GM10248 (cell line): Measurements from ENCODE around the gene HSCB.
"Not testable (repeated sequence)": the region's sequence is repeated elsewhere in the genome, so short reads cannot be mapped to it uniquely, and the experiment has no call there.

Experiments
- CTCF ChIA-PET: fragments of 300-600 bp; sonication (Branson Sonifier 250); formaldehyde crosslinking; extraction: SDS; loops from one replicate; lab custom pipeline; 2021; ENCODE audit warnings: antibody characterized with exemption; lab: Yijun Ruan, JAX
- POLR2A ChIA-PET: fragments of 350-650 bp; sonication (Branson Sonifier 250); formaldehyde crosslinking; extraction: SDS; loops from one replicate; lab custom pipeline; 2020; ENCODE audit warnings: antibody characterized with exemption; lab: Yijun Ruan, JAX
- DNase-seq: peaks from one replicate; pipeline ENCODE4 v3.0.0; 2012; ENCODE audit errors: extremely low spot score
- TF ChIP-seq, protein P1 (sequence below): IDR thresholded peaks from 2 replicates; pipeline ENCODE4 v1.5.1; 2012; ENCODE audit warnings: mild to moderate bottlenecking, low read depth; ENCODE audit errors: extremely low read depth, missing control alignments, control extremely low read depth

The HSCB gene

GRCh38 chr22:28737701-28738100 lies 4.1 kb upstream of the HSCB start:
- TF ChIP-seq, protein P1, sequence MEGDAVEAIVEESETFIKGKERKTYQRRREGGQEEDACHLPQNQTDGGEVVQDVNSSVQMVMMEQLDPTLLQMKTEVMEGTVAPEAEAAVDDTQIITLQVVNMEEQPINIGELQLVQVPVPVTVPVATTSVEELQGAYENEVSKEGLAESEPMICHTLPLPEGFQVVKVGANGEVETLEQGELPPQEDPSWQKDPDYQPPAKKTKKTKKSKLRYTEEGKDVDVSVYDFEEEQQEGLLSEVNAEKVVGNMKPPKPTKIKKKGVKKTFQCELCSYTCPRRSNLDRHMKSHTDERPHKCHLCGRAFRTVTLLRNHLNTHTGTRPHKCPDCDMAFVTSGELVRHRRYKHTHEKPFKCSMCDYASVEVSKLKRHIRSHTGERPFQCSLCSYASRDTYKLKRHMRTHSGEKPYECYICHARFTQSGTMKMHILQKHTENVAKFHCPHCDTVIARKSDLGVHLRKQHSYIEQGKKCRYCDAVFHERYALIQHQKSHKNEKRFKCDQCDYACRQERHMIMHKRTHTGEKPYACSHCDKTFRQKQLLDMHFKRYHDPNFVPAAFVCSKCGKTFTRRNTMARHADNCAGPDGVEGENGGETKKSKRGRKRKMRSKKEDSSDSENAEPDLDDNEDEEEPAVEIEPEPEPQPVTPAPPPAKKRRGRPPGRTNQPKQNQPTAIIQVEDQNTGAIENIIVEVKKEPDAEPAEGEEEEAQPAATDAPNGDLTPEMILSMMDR: no peak
- CTCF ChIA-PET: no interaction called here
- DNase-seq: no peak
- POLR2A ChIA-PET: no interaction called here

GRCh38 chr22:28738876-28739275 lies 3.0 kb upstream of the HSCB start:
- DNase-seq, POLR2A ChIA-PET, CTCF ChIA-PET: not testable (repeated sequence)

- CTCF ChIA-PET: interaction anchor here (0.7 to 1.3 kb wide), 4 partner anchors 9 to 66 kb away, joined by 3 to 4 read pairs (median 3); no protein-coding TSS in a partner anchor
- no peak for DNase-seq
- POLR2A ChIA-PET: interaction anchor here (0.6 to 0.9 kb wide), 3 partner anchors 31 to 81 kb away, joined by 3 to 6 read pairs (median 3); no protein-coding TSS in a partner anchor
- TF ChIP-seq, protein P1: peak; percentile 11
Measured at GRCh38 chr22:28741200-28741784, 547 bp upstream of the HSCB start.

GRCh38 chr22:28742562-28742962 lies 723 bp downstream of the HSCB start:
- ChIA-PET POLR2A (no interaction called here), CTCF (interaction anchor here (1.0 kb wide), 1 partner anchor 22 kb away, joined by 3 read pairs; no protein-coding TSS in a partner anchor)
- no peak for DNase-seq
- TF ChIP-seq, protein P1: no peak

- CTCF ChIA-PET: interaction anchor here (1.0 to 1.2 kb wide), 3 partner anchors 20 to 29 kb away, joined by 3 to 6 read pairs (median 3); partner anchors contain the start of gene CCDC117
- TF ChIP-seq, protein P1: no peak
- no peak for DNase-seq
- POLR2A ChIA-PET: no interaction called here
Measured at GRCh38 chr22:28743852-28744251, 2.0 kb downstream of the HSCB start.

DNA sequence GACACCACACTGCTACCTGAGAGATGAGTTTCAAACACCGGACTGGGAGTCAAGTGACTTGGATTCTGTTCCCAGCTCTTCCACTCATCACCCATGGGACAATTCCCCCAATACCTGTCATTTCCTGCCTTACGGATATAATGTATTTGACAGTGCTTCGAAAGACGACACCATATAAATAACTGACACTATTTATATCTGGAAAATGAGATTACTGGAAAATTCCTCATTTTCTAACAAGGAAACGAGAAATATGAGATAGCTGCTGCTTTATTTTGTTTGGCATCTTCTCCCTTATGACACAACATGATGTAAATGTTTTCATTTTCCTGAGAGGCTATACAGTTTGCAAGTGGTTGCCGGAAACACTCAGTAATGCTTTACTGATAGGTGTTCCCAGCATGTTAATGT lies 8.6 kb downstream of the HSCB start:
- no peak for DNase-seq
- ChIA-PET CTCF (interaction anchor here (1.3 to 1.4 kb wide), 2 partner anchors 11 to 141 kb away, joined by 3 read pairs; no protein-coding TSS in a partner anchor), POLR2A (no interaction called here)
- TF ChIP-seq, protein P1: no peak

DNA sequence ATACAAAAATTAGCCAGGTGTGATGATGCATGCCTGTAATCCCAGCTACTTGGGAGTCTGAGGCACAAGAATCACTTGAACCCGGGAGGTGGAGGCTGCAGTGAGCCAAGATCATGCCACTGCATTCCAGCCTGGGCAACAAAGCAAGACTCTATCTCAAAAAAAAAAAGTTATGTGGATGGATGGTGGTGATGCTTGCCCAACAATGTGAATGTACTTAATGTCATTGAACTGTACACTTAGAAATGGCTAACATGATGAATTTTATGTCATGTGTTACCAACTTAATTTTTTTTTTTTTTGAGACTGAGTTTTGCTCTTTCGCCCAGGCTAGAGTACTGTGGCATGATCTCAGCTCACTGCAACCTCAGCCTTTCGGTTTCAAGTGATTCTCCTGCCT lies 12.7 kb downstream of the HSCB start:
- POLR2A ChIA-PET, DNase-seq: not testable (repeated sequence)
- CTCF ChIA-PET: interaction anchor here (1.5 kb wide), 1 partner anchor 26 kb away, joined by 3 read pairs; no protein-coding TSS in a partner anchor
